Gastrocnemius medialis (tissue), 4 donors: ENCODE results near the gene BMPR2.

ENCODE experiments used
- POLR2A ChIP-seq, 2 donors: fragments of 450-650 bp; IDR thresholded peaks; one replicate each; pipeline ENCODE4 v1.6.1; 2017; ENCODE audit warnings: antibody characterized with exemption in 2 of 2, mild to moderate bottlenecking in 2 of 2, moderate library complexity in 2 of 2
- TF ChIP-seq, protein P1 (sequence below), 5 experiments: fragments of 450-650 bp in 3 of 5; fragments of 200-600 bp in 2 of 5; sonication (generic) in 2 of 5; IDR thresholded peaks in 4 of 5; conservative IDR thresholded peaks in 1 of 5; 1 replicate in 4 of 5; 2 replicates in 1 of 5; pipeline ENCODE4 v1.5.1; 2016 to 2019; ENCODE audit warnings: antibody characterized with exemption in 5 of 5, mild to moderate bottlenecking in 3 of 5, moderate library complexity in 3 of 5

DNA sequence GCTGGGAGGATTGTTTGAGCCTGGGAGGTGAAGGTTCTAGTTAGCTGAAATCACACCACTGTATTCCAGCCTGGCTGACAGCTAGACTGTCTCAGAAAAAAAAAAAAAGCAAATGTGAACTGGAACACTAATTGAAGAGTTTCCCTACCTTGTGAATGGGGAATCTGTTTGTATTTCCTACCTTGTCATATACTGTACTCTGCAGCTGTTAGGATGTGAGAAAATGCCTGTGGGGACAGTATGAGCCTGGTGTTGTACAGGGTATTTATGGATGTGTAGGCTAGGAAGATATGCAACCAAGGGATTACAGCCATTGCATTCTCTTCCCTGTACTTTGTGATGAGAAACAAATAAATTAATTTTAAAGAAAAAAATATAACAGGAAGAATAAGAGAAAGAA, 145.3 kb downstream of the BMPR2 start:
- TF ChIP-seq, protein P1, sequence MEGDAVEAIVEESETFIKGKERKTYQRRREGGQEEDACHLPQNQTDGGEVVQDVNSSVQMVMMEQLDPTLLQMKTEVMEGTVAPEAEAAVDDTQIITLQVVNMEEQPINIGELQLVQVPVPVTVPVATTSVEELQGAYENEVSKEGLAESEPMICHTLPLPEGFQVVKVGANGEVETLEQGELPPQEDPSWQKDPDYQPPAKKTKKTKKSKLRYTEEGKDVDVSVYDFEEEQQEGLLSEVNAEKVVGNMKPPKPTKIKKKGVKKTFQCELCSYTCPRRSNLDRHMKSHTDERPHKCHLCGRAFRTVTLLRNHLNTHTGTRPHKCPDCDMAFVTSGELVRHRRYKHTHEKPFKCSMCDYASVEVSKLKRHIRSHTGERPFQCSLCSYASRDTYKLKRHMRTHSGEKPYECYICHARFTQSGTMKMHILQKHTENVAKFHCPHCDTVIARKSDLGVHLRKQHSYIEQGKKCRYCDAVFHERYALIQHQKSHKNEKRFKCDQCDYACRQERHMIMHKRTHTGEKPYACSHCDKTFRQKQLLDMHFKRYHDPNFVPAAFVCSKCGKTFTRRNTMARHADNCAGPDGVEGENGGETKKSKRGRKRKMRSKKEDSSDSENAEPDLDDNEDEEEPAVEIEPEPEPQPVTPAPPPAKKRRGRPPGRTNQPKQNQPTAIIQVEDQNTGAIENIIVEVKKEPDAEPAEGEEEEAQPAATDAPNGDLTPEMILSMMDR (IDR thresholded peaks at IDR 0.05 in 4 of 5, conservative IDR thresholded peaks at IDR 0.05 in 1 of 5), result no peak
- TF ChIP-seq POLR2A (IDR thresholded peaks at IDR 0.05), result no peak
